Fibroblast of peridontal ligament (primary cell): ENCODE measurements around the gene EDARADD.
A peak's percentile ranks its signal among the peaks of the same experiment; 100 is the strongest.

Source experiments
- DNase-seq: peaks from one replicate; pipeline ENCODE4 v3.0.0-alpha.2; 2010; ENCODE audit errors: extremely low read depth

The EDARADD gene

DNA sequence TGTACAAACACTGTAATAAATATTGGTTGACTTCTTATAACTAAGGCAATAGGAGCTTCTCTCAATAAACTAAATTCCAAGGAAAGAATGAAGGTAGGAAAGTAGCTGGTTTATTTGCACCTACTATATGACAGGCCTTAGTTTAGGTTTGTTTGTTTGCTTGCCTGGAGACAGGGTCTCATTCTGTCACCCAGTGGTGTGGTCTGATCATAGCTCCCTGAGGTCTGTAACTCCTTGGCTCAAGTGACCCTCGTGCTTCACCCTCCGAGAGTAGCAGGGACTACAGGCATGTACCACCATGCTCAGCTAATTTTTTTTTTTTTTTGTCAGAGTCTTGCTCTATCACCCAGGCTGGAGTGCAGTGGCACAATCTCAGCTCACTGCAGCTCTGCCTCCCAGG is 1.9 kb upstream of the EDARADD start:
- DNase-seq: no peak

DNA sequence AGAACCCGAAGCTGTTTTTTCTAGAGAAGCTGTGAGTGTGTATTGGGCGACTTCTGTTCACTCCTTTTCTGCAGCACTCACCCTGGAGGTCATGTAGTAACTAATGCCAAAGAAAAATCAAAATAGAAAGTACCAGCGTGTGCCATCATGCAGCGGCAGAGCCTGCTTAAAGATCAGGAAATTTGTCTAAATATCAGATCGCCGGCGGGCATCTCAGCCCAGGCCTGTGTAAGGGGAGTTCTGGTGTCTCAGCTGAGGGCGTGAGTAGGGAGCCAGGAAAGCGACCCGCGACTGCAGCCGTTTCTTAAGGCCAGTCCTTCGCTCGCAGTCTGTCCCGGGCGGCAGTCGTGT is 768 bp downstream of the EDARADD start:
- peak; percentile 52 for DNase-seq

DNA sequence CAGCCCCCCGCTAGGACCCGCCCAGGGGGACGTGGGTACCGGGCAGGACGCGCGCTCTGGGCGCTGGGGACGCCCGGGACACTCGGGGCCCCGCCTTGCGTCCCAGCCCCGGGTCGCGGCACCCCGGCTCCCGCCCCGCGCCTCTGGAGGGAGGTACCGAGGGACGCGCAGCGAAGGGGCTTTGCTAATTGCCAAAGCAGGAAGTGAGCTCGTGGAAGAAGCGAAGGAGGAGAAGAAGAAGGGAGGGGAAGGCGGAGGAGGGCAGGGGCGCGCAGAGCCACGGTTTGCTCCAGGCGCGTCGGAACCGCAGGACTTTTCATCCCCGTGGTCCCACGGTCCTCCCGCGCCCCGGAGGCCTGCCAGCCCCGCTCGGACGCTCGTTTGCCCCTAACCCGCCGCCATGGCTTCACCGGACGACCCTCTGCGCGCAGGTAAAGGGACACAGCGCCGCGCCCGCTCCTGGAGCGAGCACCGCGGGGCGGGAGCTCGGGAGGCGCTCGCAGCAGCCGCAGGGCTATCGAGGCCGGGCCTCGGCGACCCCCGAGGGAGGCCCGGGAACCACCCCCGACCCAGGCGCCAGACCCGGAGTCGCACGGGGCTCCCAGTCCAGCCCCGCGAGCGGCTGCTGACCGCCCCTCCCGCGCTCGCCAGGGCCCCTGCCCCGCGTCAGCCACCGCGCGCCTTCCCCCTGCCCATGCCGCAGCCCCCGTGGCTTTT is 1.3 kb downstream of the EDARADD start:
- DNase-seq: peak; percentile 18

DNA sequence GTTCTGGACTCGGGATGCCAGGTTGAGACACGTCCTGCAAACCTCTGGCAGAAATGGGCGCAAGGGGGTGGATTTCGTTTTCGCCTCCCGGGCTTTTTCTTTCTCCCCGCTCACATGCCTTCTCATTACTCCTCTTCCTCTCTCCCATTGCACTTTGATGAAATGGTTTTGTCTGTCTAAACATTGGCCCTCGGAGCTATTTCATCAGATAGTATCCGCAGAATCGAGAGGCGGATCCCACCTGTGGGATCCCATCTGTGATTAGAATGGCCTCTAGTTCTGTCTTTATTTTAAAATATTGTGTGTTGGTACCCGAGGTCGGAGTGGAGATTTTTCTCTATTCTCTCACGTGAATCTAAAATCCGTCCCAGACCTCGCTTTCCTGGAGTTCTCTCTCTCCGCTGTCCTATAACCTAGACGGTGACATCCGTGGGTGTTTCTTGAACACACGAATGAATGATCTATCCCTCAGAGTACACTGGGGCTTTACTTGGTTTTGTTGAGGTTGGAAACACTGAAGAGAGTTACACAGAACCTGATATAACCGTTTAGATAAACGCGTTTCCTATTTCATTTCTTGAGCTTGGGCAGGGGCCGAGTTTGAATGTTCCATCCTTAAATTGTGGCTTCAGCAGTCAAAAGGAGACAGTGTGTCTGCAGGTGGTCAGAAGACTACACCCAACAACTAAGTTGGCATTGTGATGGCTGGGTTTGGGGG is 2.0 kb downstream of the EDARADD start:
- no peak for DNase-seq

DNA sequence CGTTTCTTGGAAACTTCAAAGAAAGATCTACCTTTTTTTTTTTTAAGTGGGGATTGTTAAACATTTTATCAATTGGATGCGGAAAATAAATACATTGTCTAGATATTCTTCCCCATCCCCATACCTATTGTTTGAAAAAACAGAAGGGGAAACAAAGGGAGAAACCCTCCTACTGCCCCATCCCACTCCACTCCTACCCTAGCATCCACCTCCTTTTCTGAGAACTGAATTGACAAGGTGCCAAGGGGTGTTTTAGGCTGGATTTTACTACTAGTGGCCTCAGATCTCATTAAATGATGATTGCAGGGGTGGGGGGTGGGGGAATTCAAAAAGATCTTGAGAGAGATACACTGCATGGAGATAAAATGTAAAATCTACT is 2.6 kb downstream of the EDARADD start:
- DNase-seq: no peak

DNA sequence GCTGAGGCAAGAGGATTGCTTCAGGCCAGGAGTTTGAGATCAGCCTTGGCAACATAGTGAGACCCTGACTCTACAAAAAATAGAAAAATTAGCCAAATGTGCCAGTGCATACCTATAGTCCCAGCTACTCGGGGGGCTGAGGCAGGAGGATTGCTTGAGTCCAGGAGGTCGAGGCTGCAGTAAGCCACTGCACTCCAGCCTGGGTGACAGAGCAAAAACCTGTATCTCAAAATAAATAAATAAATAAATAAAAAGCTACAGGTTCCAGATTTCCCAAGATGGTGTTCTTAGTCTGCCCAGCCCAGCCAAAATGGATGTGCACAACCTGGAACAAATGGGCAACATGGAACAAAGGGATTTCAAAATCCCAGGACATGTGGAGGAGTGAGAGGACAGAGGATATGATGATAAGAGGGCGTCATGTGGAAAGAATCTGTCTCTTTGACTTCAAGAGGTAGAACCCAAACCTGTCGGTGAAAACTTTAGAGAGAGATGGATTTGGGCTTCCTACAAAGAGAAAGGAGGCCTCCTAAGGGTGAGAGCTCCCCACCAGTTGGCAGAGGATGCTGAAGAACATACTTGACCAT is 3.2 kb downstream of the EDARADD start:
- no peak for DNase-seq

DNA sequence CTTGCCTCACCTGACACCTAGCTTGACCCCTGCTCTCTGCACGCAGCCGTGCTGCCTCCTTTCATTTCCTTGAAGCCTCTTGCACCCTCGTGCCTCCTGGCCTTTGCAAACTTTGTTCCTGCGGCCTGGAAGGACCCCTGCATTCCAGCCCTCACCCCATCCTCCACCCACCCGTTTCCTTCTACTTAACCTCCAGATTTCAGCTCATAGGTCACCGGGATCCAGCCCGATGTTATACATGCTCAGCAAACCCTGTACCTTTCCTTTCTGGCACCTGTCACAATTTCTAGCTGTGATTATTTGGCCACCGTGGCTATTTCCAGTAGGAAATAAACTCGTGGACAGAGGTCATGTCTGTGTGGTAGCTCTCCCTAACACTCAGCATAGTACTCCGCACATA is 4.5 kb downstream of the EDARADD start:
- DNase-seq: no peak

DNA sequence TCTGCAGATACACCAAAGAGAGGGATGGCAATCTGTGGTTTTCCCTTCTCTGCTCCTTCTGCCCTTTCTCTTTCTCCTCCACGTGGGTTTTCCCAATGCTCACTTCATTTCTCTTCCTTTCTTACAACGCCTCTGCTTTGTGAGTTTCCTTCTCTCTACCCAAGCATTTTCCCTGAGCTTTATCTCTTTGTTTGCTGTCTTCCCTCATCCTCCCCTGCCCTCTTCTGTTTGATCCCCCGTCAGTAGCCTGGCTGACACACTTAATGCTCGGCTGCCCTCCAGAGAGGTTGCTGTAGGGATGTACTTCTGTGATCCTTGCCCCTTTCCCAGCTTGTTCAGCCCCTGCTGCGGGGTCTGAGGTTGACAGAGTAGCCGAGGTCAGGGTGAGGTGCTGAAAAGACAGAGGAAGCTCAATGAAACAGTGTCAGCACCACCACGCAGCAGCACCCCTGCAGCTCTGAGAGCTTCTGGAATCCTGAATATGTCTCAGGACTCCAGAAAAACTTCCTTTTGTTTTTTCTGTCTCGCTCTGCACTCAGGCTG is 6.0 kb downstream of the EDARADD start:
- DNase-seq: no peak

DNA sequence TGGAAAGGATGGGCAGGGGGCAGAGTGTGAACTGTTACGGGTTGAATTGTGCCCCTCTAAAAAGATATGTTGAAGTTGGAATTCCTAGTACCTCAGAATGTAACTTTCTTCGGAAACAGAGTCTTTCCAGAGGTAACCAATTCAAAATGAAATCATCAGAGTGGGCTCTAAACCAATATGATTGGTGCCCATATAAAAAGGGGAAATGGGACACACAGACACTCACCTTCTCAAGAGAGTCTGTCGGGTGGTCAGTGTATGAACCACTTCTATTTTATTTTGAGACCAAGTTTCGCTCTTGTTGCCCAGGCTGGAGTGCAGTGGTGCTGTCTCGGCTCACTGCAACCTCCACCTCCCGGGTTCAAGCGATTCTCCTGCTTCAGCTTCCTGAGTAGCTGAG is 7.6 kb downstream of the EDARADD start:
- no peak for DNase-seq

DNA sequence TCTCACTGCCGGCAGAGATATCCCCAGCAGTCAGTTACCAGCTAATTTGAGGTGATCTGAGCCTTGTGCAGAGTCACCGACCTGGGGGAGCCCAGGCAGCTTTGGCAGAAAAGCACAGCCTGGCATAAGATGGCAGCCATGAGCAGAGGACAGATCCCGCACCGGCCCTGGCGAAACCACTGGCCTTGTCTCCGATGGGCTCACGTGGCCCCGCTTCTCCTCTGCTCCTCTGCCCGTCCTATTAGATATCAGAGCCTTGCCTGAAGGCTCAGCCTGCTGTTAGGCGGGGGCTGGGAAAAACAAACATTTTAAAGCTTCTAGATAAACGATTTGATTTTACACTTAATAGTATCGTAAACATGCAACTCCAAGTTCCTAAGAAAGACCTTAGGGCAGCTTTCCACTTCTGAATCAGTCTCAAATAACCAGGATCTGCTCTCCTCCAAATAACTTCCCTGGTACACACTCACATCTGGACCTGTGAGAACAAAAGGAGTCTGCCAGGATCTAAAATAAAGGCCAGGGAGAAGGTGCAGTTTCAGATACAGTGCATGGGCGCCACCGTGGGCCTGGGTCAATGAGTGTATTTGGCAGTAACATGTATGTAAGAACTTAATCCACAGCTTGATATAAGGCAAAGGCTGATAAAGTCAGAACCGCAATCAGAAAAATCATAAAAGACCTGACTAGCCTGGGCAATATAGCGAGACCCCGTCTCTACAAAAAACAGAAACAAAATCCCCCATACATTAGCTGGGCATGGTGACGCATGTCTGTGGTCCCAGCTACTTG is 10.0 kb downstream of the EDARADD start:
- no peak for DNase-seq

DNA sequence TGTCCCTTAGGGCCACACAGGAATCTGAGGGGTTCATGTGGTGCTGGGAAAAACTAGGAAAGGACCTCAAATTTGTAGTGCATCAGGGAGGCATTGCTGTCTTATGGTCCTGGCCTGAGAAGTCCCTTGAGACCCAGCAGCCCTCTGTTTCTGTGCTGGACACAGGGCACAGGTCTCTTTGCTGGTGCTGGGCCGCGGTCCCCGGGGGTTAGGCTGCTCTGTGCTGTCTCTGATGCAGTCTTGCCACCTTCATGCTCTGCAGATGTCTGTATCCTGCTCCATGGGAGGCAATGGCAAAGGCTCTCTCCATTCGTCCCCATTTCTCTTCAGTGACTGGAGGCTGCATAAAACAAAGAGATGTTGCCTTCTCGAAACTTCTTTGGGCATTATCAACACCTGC is 13.0 kb downstream of the EDARADD start:
- DNase-seq: no peak

DNA sequence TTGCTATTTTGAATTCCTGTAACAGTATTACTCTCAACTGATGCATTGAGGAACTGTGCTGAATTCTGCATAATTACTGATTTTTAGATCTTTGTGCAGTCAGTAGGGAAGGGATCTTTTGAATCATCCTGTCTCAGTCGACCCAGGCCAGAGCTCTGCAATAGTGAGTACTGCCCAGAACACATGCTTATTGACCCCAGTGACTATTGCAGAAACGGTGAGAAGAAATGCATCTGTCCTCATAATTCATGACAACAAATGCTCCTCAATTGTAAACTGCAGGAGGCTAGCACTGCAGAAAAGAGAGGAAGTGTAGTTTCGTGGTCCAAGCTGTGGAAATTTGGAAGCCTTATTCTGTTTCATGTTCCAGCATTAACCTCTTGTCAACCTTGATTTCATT is 19.6 kb downstream of the EDARADD start:
- no peak for DNase-seq

DNA sequence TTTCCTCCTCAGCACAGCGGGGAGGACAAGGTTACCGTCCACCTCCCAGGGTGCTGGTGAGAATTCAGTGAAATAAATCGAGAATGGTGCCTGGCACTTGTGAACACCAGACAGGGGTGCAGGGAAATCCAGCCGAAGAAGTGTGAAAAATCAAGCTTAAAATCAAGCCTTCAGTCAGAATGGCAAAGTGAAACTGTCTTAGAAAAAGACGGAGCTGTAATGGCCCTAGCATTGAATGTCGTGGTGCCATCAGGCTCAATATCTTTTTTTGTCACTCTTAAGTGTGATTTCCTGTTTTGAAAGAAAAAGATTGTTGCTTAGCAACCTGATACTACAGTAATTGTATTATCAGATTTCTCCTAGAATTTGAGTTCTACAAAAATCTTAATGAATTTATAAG is 22.1 kb downstream of the EDARADD start:
- DNase-seq: no peak

DNA sequence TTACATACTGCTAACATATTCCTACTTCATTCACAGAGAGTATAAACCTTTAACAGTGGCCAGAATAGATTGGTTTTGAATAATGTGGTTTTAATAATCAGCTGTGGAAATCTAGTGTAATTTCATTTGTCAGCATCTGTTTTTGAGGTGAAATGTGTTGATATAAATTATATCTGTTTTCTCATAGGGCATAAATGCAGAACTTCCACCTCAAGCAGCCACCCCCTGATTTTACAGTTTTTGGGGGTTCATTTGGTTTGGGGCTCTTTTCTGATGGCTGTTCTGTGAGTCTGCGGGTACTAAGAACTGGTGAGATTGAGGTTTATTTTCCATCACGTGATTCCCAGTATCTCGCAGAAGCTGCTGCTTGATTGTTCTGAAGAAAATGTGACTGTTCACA is 23.2 kb downstream of the EDARADD start:
- no peak for DNase-seq

DNA sequence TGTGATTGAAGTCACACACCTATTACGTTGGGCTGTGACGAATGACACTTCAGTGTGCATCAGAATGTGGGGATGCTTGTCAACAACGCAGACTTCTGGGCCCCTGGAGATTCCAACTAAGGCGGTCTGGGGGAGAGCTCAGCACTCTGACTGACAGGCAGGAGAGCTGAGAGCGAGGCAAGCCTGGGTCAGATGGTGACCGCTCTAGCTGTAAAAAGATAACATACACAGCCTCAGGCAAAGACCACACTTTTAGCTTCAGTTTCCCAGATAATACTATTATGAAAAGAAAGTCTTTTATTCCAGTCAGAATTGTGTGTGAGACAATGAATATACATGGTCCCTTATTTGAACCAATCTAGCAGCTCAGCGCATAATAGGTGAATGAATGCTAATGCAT is 25.4 kb downstream of the EDARADD start:
- DNase-seq: no peak

DNA sequence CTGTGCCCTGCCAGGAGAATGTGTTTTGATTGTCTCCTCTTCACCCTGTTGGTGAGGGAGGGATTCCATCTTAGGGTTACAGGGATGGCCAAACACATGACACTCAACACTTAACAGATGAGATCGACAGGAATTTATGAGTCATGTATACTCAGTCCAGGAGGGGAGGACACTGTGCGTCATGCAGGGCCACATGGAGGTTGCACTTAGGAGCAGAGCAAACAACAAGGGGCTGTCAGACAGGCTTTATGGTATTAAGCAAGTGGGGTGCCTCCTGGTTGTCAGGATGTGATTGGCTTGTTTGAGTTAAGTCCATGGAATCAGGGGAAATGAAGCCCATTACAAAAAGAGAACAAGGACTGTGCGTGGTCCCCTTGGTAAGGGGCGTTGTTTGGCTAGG is 26.9 kb downstream of the EDARADD start:
- peak; percentile 70 for DNase-seq

DNA sequence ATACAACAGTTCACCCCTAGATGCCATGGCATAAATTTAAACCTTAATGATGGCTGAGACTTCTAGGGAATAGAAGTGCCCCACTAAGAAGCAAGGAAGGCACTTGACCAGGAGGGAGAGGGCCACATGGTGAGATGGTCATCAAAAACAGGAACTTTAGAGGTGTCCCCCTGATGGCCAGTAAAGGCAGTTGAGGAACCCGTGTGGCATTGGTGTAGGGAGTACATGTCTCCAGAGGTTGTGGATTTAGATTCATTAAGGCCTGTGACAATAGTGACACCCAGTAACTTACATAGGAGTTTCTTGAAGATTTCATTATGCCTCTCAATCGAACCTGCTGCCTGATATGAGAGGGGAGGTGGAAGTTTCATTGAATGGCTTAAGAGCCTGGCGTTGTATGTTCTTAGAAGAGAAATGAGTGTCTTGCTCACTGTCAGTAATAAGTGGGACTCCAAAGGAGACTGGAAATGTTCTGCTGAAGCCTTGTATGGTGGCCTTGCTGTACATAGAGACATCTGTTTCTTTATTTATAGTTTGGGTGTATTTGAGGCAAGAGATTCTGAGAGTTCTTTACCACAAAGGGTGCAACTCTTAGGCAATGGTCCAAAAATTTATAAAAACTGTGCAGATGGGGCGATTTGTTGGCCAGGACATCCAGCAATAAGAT is 27.9 kb downstream of the EDARADD start:
- peak; percentile 16 for DNase-seq

DNA sequence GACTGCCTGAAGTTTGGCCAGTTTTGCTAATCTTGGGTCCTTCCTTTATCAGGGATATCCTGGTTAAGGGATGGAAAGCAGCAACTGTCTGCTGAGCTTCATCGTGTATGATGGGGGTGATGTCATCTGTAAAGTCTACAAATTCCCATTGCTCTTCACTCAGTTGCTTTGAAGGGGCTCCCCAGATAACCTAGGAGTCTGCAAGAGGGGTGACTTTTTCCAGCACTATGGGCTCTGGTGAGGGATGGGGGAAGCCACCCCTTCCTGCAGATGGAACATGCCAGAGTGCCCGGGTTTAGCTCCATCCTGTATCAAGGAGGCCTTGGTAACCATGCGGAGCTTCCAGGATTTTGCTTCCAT is 28.4 kb downstream of the EDARADD start:
- DNase-seq: no peak

DNA sequence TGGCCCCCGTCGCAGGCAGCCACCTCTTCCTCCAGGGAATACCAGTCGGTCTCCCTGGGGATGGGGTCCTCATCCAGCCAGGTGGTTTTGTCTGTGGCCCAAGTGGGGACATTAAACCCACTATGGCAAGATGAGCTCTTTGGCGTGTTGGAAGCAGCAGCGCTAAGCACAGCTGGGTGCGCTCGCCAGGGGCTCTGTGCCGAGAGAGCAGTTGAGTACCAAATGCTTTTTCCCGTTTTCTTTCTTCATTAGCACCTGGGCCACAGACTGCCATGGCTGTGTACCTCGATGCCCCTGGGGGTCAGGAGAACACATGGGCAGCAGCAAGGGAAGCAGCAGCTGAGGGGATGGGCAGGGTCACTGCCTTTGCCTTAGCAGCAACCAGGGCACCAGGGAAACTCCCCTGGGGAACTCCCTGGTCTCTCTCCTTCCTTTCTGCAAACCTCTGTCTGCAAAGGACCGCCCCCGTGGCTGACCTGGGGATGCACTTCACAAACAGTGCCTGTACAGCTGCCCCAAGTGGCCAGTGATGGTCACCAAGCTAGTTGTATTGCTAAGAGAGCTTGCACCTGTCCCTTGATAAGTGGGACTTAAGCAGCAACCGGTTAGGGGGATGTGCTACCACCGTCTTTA is 31.1 kb downstream of the EDARADD start:
- no peak for DNase-seq

DNA sequence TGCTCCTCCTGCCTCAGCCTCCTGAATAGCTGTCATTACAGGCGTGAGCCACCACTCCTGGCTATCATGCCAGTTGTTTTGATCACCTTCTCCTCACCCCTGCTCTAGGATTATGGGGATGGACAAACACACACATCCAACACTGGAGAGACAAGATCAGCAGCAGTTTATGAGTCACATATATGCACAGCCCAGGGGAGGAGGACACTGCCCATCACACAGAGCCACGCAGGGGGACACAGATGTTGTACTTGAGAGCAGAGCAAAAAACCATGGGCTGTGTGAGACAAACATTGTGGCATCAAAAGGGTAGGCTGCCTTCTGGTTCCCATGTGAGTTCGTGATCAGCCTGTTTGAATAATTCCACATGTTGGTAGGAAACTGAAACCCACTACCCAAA is 32.1 kb downstream of the EDARADD start:
- no peak for DNase-seq

DNA sequence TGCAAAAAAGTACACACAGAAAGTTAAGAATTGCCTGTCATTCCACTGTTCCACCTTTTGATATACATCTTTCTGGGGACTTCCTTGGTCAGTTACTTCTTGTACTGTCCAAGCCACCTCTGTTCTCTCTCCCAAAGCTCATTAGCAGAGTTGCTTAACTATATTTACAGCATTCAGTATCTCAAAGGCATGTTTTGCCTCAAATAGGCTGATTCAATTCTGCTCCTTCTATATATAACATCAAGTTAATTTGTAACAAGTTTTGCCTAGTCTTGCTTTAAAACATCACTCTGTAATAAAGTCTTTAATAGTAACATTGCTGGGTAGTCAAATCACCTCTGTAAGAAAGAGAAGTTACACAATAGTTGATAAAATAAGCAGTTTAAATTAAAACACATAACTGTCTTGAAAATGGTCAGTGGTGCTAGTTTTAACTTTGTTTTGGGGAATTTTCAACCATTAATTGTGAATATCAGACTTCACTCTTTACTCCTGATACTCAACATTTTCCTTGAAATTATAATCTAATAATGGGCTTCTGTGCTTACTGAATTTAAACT is 35.7 kb downstream of the EDARADD start:
- no peak for DNase-seq
